ENCODE data around the gene STAMBPL1.

DNA sequence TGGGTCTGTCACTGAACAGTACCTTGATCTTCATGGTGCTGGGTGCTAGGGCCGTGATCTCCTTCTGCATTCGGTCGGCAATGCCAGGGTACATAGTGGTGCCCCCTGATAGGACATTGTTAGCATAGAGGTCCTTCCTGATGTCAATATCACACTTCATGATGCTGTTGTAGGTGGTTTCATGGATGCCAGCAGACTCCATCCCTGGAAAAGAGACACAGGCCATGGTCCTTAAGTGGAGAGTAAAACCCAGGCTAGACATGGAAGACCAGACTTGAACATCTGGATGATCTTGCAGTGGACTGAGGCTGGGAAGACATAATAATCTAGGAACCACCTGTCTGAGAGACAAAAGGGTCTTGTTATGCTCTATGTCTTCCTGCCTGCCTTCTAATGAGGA is 58.0 kb downstream of the STAMBPL1 start:
- TF ChIP-seq, protein P1, sequence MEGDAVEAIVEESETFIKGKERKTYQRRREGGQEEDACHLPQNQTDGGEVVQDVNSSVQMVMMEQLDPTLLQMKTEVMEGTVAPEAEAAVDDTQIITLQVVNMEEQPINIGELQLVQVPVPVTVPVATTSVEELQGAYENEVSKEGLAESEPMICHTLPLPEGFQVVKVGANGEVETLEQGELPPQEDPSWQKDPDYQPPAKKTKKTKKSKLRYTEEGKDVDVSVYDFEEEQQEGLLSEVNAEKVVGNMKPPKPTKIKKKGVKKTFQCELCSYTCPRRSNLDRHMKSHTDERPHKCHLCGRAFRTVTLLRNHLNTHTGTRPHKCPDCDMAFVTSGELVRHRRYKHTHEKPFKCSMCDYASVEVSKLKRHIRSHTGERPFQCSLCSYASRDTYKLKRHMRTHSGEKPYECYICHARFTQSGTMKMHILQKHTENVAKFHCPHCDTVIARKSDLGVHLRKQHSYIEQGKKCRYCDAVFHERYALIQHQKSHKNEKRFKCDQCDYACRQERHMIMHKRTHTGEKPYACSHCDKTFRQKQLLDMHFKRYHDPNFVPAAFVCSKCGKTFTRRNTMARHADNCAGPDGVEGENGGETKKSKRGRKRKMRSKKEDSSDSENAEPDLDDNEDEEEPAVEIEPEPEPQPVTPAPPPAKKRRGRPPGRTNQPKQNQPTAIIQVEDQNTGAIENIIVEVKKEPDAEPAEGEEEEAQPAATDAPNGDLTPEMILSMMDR (conservative IDR thresholded peaks at IDR 0.05 in 1 of 2, IDR thresholded peaks at IDR 0.05 in 1 of 2; ENCODE audit: low read depth in 1 of 2, low read length in 2 of 2), result no peak
- no peak for TF ChIP-seq EZH2 (IDR thresholded peaks at IDR 0.05; ENCODE audit: low read length, missing control alignments)
